HG03159 (cell line): ENCODE measurements around the gene TMEM219.
"Not testable (repeated sequence)": the region's sequence is repeated elsewhere in the genome, so short reads cannot be mapped to it uniquely, and the experiment has no call there.

Source experiments
- ATAC-seq: cut with Tn5 transposase; IDR thresholded peaks from one replicate; pipeline ENCODE4 v1.9.1; 2021; ENCODE audit warnings: mild to moderate bottlenecking, moderate library complexity; ENCODE audit not compliant: unreplicated experiment

TMEM219 gene

GRCh38 chr16:29961479-29962343, at the start of gene TMEM219:
TSS of gene TMEM219 (plus strand) at chr16:29962079. CDS start at chr16:29963144, 1,065 bp downstream.
- ATAC-seq = peak; percentile 89

- no peak for ATAC-seq
These were observed 49.8 kb upstream of the TMEM219 start for GRCh38 chr16:29912087-29912486.

- no peak for ATAC-seq
These were observed 48.4 kb upstream of the TMEM219 start for GRCh38 chr16:29913514-29913913.

GRCh38 chr16:29915590-29916247, 46.2 kb upstream of the TMEM219 start:
- no peak for ATAC-seq

GRCh38 chr16:29916979-29917378, 44.9 kb upstream of the TMEM219 start:
- ATAC-seq = no peak

GRCh38 chr16:29920288-29921033, 41.4 kb upstream of the TMEM219 start:
- ATAC-seq = no peak

GRCh38 chr16:29921034-29921385, 40.9 kb upstream of the TMEM219 start:
- no peak for ATAC-seq

- no peak for ATAC-seq
These were observed 39.6 kb upstream of the TMEM219 start for GRCh38 chr16:29922326-29922725.

GRCh38 chr16:29922986-29923501, 38.8 kb upstream of the TMEM219 start:
- no peak for ATAC-seq

- no peak for ATAC-seq
These were observed 36.6 kb upstream of the TMEM219 start for GRCh38 chr16:29925105-29925756.

GRCh38 chr16:29925781-29926710, 35.8 kb upstream of the TMEM219 start, which contains the start of gene KCTD13:
TSS of gene KCTD13 (minus strand) at chr16:29926226. CDS start at chr16:29926033, 193 bp downstream.
- peak; percentile 80 for ATAC-seq

- no peak for ATAC-seq
These were observed 35.2 kb upstream of the TMEM219 start for GRCh38 chr16:29926711-29927052.

GRCh38 chr16:29927070-29927905, 34.6 kb upstream of the TMEM219 start:
- no peak for ATAC-seq

- not testable (repeated sequence) for ATAC-seq
These were observed 30.1 kb upstream of the TMEM219 start for GRCh38 chr16:29931750-29932149.

- ATAC-seq = no peak
These were observed 21.2 kb upstream of the TMEM219 start for GRCh38 chr16:29940656-29941055.

GRCh38 chr16:29943846-29944799, 17.8 kb upstream of the TMEM219 start:
- no peak for ATAC-seq

- ATAC-seq = no peak
These were observed 14.0 kb upstream of the TMEM219 start for GRCh38 chr16:29947897-29948296.
